Dendritic cell treated with granulocyte-macrophage colony-stimulating factor and Interleukin-4, amounts not matched to agents 40 ng/mL and 50 ng/mL, for 4 days (primary cell): ENCODE measurements around the gene RNF103.
A peak's percentile ranks its signal among the peaks of the same experiment; 100 is the strongest.

Source experiments
- H3K27ac Mint-ChIP-seq: one replicate; pipeline ENCODE4 v1.8.0; 2022; ENCODE audit warnings: mild to moderate bottlenecking, mixed read lengths
- H3K27me3 Mint-ChIP-seq: one replicate; pipeline ENCODE4 v1.8.0; 2022; ENCODE audit warnings: mild to moderate bottlenecking, mixed read lengths
- H3K36me3 Mint-ChIP-seq: one replicate; pipeline ENCODE4 v1.8.0; 2022; ENCODE audit warnings: low read depth, mixed read lengths
- H3K4me1 Mint-ChIP-seq: one replicate; pipeline ENCODE4 v1.8.0; 2022; ENCODE audit warnings: low read depth, mixed read lengths
- H3K4me3 Mint-ChIP-seq: one replicate; pipeline ENCODE4 v1.8.0; 2022; ENCODE audit warnings: mild to moderate bottlenecking, moderate library complexity, mixed read lengths
- H3K9me3 Mint-ChIP-seq: one replicate; pipeline ENCODE4 v1.8.0; 2022; ENCODE audit warnings: mixed read lengths
- intact Hi-C: fragments of 100-400 bp; cut with micrococcal nuclease; formaldehyde crosslinking; loops from one replicate; pipeline ENCODE4 v1.15.0; 2022

RNF103 gene

DNA sequence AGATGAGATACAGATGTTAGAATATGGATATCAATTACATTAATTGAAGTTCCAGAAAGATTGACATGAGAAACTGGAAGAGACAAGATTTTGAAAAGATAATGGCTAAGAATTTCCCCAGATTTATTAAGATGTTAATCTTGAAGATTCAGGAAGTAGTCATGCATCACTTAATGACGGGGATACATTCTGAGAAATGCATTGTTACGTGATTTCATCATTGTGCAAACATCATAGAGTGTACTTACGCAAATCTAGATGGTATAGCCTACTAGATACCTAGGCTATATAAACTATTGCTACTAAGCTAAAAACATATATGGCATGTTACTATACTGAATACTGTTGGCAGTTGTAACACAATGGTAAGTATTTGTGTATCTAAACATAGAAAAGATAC lies 53.6 kb downstream of the RNF103 start:
- H3K36me3 Mint-ChIP-seq = no peaks in the 10 kb centered on the region
- no peaks in the 10 kb centered on the region for H3K4me1 Mint-ChIP-seq
- H3K4me3 Mint-ChIP-seq = no peak overlapping the region
- no peaks in the 10 kb centered on the region for H3K27me3 Mint-ChIP-seq
- no peak overlapping the region for H3K27ac Mint-ChIP-seq
- intact Hi-C loops = loop anchor here (5.0 kb wide), 1 partner anchor 47 kb away; no protein-coding TSS in a partner anchor
- H3K9me3 Mint-ChIP-seq = no peaks in the 10 kb centered on the region

DNA sequence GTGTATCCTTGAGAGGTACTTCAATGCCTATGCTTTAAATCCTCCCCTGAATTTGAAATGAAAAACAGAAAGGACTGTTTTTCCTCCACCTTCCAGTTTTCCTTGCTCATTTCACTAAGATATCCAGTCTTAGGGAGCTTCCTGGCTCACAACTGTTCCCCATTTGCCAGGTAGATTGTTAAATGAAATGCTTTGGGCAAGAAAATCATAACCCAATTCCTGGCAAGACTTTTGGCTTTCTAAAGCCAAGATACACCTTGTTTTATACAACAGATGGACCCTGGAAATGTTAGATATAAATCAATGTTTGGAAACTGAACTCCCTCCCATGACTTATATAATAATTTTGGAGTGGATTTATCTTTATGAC lies 56.9 kb downstream of the RNF103 start:
- no peak overlapping the region for H3K27ac Mint-ChIP-seq
- peaks cover 9% of the 10 kb centered on the region for H3K9me3 Mint-ChIP-seq
- no peak overlapping the region for H3K4me3 Mint-ChIP-seq
- H3K4me1 Mint-ChIP-seq = peaks cover 18% of the 10 kb centered on the region
- peaks cover 17% of the 10 kb centered on the region for H3K36me3 Mint-ChIP-seq
- no peaks in the 10 kb centered on the region for H3K27me3 Mint-ChIP-seq
- intact Hi-C loops = no loop called here

DNA sequence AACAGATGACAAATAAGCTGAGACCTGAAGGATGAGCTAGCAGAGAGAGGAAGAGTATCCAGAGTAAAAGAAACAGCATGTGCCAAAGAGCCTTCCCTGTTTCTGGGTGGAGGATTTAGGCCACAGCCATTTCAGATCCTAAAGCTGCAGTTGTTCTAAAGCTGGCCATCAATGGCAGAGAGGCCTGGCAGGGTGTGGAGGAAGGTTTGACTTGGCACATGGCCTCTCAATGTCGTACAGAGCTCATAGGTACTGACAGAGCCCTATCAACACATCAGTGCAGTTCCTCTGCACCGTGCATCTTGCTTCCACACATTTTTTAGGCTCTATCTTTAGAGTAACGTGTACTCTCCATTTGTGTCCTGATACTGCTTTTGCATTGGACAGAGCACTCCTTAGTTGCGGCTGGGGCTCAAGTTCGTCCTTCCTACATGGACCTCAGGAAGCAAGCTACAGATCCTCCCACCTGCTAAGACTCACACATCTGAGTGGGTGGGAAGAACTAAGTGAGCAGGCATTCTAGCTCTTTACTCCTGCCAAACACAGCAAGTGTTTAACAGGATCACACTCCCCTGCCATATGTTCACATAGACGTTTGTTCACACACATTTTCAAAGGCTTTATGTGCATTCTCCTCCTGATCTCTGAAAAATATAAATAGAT lies 57.4 kb downstream of the RNF103 start:
- Mint-ChIP-seq H3K27me3 (no peaks in the 10 kb centered on the region), H3K4me1 (peaks cover 22% of the 10 kb centered on the region), H3K4me3 (no peak overlapping the region), H3K9me3 (peaks cover 9% of the 10 kb centered on the region), H3K27ac (peak overlapping the region; percentile 20), H3K36me3 (peaks cover 17% of the 10 kb centered on the region)
- intact Hi-C loops = no loop called here

DNA sequence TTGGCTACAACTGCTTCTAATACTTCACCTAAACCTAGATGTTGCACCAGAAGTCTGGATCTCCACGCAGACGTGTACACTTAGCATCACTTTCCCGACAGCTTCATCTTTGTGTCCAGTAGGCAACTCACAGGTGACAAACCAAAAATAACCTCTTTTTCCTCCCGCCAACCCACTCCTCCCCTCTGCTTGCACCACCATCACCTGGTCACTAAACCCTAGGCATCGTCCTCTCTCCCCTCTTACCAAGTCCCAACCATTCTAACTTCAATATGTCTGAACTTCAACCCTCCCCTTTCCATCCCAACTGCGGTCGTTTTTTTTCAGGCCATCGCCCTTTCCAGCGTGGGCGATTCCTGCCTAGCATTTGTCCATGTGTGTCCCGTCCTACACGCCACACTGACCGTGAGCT lies 60.0 kb downstream of the RNF103 start:
- no peaks in the 10 kb centered on the region for H3K27me3 Mint-ChIP-seq
- H3K9me3 Mint-ChIP-seq = peaks cover 9% of the 10 kb centered on the region
- peak overlapping the region; percentile 100 for H3K27ac Mint-ChIP-seq
- peak overlapping the region; percentile 94 for H3K4me3 Mint-ChIP-seq
- intact Hi-C loops = loop anchor here (2.0 kb wide), 2 partner anchors 59 to 125 kb away; partner anchors contain the start of gene RNF103
- H3K36me3 Mint-ChIP-seq = peaks cover 28% of the 10 kb centered on the region
- peaks cover 24% of the 10 kb centered on the region for H3K4me1 Mint-ChIP-seq

DNA sequence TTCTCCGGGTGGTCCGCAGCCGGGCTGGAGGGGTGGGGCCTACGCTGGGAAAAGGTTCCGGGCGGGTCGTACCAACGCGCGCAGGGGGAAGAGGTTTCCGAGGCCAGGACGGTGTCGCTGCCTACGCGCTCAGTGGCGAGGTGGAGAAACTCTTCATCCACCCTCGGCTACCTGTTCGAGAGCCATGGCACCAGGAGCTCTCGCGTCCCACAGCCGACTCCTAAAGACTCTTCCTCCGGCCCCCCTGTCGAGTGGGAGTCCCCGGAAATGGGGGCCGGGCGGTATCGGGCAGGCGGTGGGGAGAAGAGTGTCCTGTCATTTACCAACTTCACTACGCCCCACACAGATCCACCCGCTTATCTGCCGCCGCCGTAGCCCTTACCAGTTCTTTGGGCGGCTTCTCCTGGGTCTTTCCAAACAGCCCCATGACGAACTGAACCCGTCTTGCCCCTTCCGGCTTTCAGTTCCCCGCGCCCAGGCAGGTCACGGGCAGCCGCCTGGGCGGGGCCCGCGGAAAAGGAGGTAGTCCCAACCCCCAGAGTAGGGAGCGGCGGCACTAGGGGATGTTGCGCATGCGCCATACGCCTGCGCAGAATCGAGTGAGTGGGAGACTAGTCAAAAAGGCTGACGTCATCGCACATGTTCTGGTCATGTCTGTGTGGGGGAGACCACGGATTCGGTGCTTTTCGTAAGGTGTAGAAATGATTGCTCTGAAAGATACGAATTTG lies 60.6 kb downstream of the RNF103 start, which contains the start of gene CHMP3:
CHMP3 (minus strand) TSS at position 522 of the 728 bp plus-strand sequence; CDS start at position 427, 95 bp downstream.
- Mint-ChIP-seq H3K4me1 (peaks cover 24% of the 10 kb centered on the region), H3K27me3 (no peaks in the 10 kb centered on the region), H3K36me3 (peaks cover 28% of the 10 kb centered on the region), H3K9me3 (peaks cover 9% of the 10 kb centered on the region), H3K27ac (peak within 1 kb of the TSS; percentile 100), H3K4me3 (peak within 1 kb of the TSS; percentile 94)
- intact Hi-C loops = loop anchor here (2.0 kb wide), 2 partner anchors 60 to 124 kb away; partner anchors contain the start of gene RNF103

DNA sequence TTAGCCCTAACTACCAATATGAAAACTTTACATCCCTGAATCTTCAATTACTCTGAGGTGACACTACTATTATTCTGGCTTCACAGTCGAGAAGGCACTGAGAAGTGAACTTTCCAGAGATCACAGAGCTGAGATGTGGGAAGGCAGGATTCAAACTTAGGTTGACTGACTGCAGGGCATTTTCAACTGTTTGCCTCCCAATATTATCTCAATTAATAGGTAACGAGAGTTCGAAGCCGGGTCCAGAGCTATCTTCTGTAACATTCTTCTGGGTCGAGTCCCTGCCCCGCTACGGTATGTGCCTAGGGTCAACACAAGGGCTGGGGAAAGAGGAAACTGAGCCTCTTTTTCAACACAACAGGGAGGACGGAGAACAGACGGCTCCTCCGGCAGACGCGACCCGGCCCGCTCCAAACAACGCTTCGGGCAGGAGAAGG lies 61.2 kb downstream of the RNF103 start:
- H3K36me3 Mint-ChIP-seq = peaks cover 28% of the 10 kb centered on the region
- intact Hi-C loops = loop anchor here (2.0 kb wide), 2 partner anchors 60 to 124 kb away; partner anchors contain the start of gene RNF103
- H3K27ac Mint-ChIP-seq = peak overlapping the region; percentile 100
- peaks cover 9% of the 10 kb centered on the region for H3K9me3 Mint-ChIP-seq
- H3K4me3 Mint-ChIP-seq = peak overlapping the region; percentile 94
- peaks cover 24% of the 10 kb centered on the region for H3K4me1 Mint-ChIP-seq
- H3K27me3 Mint-ChIP-seq = no peaks in the 10 kb centered on the region

DNA sequence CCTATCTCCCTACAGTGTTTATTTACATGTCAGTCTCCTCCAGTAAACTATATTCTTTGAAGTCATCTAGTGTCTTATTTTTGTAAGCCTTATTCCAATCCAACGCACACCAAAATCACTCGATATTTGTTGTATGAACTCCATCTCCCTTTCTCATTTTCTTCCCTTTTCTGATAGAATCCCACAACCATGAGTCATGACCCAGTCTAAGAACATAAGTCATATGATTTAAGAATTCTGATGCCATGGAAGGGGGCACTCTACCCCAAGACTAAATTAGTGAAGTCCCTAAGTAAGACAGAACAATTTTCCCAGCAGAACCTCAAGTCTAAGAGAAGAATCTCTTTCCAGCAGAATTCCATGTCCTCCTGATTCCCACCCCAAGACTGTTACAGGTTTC lies 65.8 kb downstream of the RNF103 start:
- H3K4me3 Mint-ChIP-seq = no peak overlapping the region
- H3K36me3 Mint-ChIP-seq = peaks cover 21% of the 10 kb centered on the region
- no peaks in the 10 kb centered on the region for H3K27me3 Mint-ChIP-seq
- H3K27ac Mint-ChIP-seq = no peak overlapping the region
- peaks cover 3% of the 10 kb centered on the region for H3K9me3 Mint-ChIP-seq
- intact Hi-C loops = no loop called here
- H3K4me1 Mint-ChIP-seq = peaks cover 9% of the 10 kb centered on the region

DNA sequence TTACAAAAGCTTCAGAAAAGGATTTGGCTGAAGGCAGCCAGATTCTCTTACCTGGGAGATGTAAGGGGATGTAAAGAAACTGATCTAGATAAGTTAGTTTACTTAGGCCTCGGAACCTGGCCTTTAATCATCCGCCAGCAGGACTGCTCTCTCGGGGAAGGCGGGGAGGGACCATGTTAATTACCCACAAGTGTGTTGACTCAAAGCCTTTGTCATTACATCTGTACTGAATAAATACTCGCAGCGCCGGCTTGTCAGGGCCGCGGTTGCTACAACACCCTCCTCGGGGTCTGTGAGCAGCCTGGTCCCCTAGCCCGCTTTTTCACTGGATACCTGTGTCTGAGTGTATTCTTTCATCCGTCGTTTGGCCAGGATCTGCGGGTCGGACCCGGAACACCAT lies 67.2 kb downstream of the RNF103 start:
- Mint-ChIP-seq H3K4me1 (peaks cover 4% of the 10 kb centered on the region), H3K4me3 (no peak overlapping the region), H3K27ac (no peak overlapping the region), H3K36me3 (peaks cover 26% of the 10 kb centered on the region), H3K27me3 (no peaks in the 10 kb centered on the region), H3K9me3 (peaks cover 10% of the 10 kb centered on the region)
- intact Hi-C loops = no loop called here
